ENCODE measurements around the gene WDR45B. TPM values are rescaled to one million over a fixed set of nuclear protein-coding genes. Genes with fewer than 3 reads are reported as not detected.

Gene WDR45B
- total RNA-seq, 1 donor from 2014 or later, result 74.1 TPM

- H3K27me3 Mint-ChIP-seq (ENCODE audit: unreplicated experiment), result peaks cover 18% of the 10 kb centered on the region
- TF ChIP-seq CTCF (IDR thresholded peaks at IDR 0.05; ENCODE audit: unreplicated experiment), result no peak
- no peak overlapping the region for H3K4me3 Mint-ChIP-seq (ENCODE audit: unreplicated experiment)
- no peak overlapping the region for H3K27ac Mint-ChIP-seq (ENCODE audit: unreplicated experiment)
- peaks cover 9% of the 10 kb centered on the region for H3K36me3 Mint-ChIP-seq (ENCODE audit: low read depth, unreplicated experiment)
- DNase-seq (ENCODE audit: low spot score), result no peak
- H3K4me1 Mint-ChIP-seq (ENCODE audit: unreplicated experiment), result no peaks in the 10 kb centered on the region
- H3K9me3 Mint-ChIP-seq (ENCODE audit: unreplicated experiment), result peaks cover 9% of the 10 kb centered on the region
Observed at GRCh38 chr17:82693168-82693867, 45.1 kb upstream of the WDR45B start.

GRCh38 chr17:82692268-82692667 lies 44.0 kb upstream of the WDR45B start:
- Mint-ChIP-seq H3K36me3 (ENCODE audit: low read depth, unreplicated experiment) (peaks cover 9% of the 10 kb centered on the region), H3K27me3 (ENCODE audit: unreplicated experiment) (peaks cover 17% of the 10 kb centered on the region), H3K4me1 (ENCODE audit: unreplicated experiment) (no peaks in the 10 kb centered on the region), H3K9me3 (ENCODE audit: unreplicated experiment) (peaks cover 9% of the 10 kb centered on the region), H3K27ac (ENCODE audit: unreplicated experiment) (no peak overlapping the region), H3K4me3 (ENCODE audit: unreplicated experiment) (no peak overlapping the region)
- no peak for DNase-seq (ENCODE audit: low spot score)
- TF ChIP-seq CTCF (IDR thresholded peaks at IDR 0.05; ENCODE audit: unreplicated experiment), result no peak

- H3K4me1 Mint-ChIP-seq (ENCODE audit: unreplicated experiment), result no peaks in the 10 kb centered on the region
- H3K27ac Mint-ChIP-seq (ENCODE audit: unreplicated experiment), result no peak overlapping the region
- H3K27me3 Mint-ChIP-seq (ENCODE audit: unreplicated experiment), result peaks cover 15% of the 10 kb centered on the region
- peaks cover 9% of the 10 kb centered on the region for H3K9me3 Mint-ChIP-seq (ENCODE audit: unreplicated experiment)
- TF ChIP-seq CTCF (IDR thresholded peaks at IDR 0.05; ENCODE audit: unreplicated experiment), result no peak
- peaks cover 13% of the 10 kb centered on the region for H3K36me3 Mint-ChIP-seq (ENCODE audit: low read depth, unreplicated experiment)
- H3K4me3 Mint-ChIP-seq (ENCODE audit: unreplicated experiment), result no peak overlapping the region
- no peak for DNase-seq (ENCODE audit: low spot score)
Observed at GRCh38 chr17:82691714-82692113, 43.5 kb upstream of the WDR45B start.

- Mint-ChIP-seq H3K36me3 (ENCODE audit: low read depth, unreplicated experiment) (peaks cover 13% of the 10 kb centered on the region), H3K4me1 (ENCODE audit: unreplicated experiment) (no peaks in the 10 kb centered on the region), H3K4me3 (ENCODE audit: unreplicated experiment) (no peak overlapping the region), H3K27me3 (ENCODE audit: unreplicated experiment) (peaks cover 12% of the 10 kb centered on the region), H3K27ac (ENCODE audit: unreplicated experiment) (no peak overlapping the region), H3K9me3 (ENCODE audit: unreplicated experiment) (peaks cover 9% of the 10 kb centered on the region)
- no peak for TF ChIP-seq CTCF (IDR thresholded peaks at IDR 0.05; ENCODE audit: unreplicated experiment)
- no peak for DNase-seq (ENCODE audit: low spot score)
Observed at GRCh38 chr17:82690786-82691489, 42.7 kb upstream of the WDR45B start.

GRCh38 chr17:82689077-82689476 lies 40.8 kb upstream of the WDR45B start:
- H3K27ac Mint-ChIP-seq (ENCODE audit: unreplicated experiment), result no peak overlapping the region
- H3K27me3 Mint-ChIP-seq (ENCODE audit: unreplicated experiment), result peaks cover 5% of the 10 kb centered on the region
- no peak overlapping the region for H3K4me3 Mint-ChIP-seq (ENCODE audit: unreplicated experiment)
- no peaks in the 10 kb centered on the region for H3K4me1 Mint-ChIP-seq (ENCODE audit: unreplicated experiment)
- peaks cover 4% of the 10 kb centered on the region for H3K9me3 Mint-ChIP-seq (ENCODE audit: unreplicated experiment)
- DNase-seq (ENCODE audit: low spot score), result no peak
- TF ChIP-seq CTCF (IDR thresholded peaks at IDR 0.05; ENCODE audit: unreplicated experiment), result no peak
- peaks cover 8% of the 10 kb centered on the region for H3K36me3 Mint-ChIP-seq (ENCODE audit: low read depth, unreplicated experiment)

Data from endothelial cell (in vitro differentiated cells).